Hepatocyte (in vitro differentiated cells): ENCODE data around the gene RGS10.

Experiments
- CTCF ChIP-seq: fragments of 200-600 bp; sonication (generic); IDR thresholded peaks from 2 replicates; pipeline ENCODE4 v1.5.1; 2016; ENCODE audit warnings: antibody characterized with exemption, mild to moderate bottlenecking; ENCODE audit not compliant: poor library complexity
- EZH2 ChIP-seq: fragments of 200-600 bp; sonication (generic); IDR thresholded peaks from 2 replicates; pipeline ENCODE4 v1.6.1; 2016; ENCODE audit warnings: antibody characterized with exemption, mild to moderate bottlenecking, borderline replicate concordance
- EZH2phosphoT487 ChIP-seq: fragments of 200-600 bp; sonication (generic); IDR thresholded peaks from one replicate; pipeline ENCODE4 v1.6.1; 2018; ENCODE audit warnings: antibody characterized with exemption, mild to moderate bottlenecking, low read depth, moderate library complexity; ENCODE audit not compliant: unreplicated experiment, severe bottlenecking

DNA sequence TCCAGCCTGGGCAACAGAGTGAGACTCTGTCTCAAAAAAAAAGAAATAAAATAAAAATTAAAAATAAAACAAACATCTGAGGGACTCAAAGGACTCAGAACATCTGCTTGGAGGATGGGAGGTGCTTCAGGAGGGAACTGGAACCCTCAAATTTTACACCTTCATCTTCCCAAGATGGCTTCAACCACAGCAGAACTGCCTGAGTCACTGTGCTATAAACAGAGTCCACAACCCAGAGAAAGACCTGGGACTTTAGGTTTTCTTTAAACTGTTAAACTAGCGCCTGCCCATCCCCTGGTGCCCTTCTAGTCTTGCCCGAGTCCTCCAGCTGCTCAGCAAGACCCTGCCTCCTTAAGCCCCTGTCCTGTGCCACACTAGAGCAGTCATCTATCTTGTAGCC, 40.8 kb downstream of the RGS10 start:
- TF ChIP-seq CTCF (no peak), EZH2phosphoT487 (no peak), EZH2 (no peak)
